ENCODE measurements around the gene KCNF1. TPM values are rescaled to one million over a fixed set of nuclear protein-coding genes. Genes with fewer than 3 reads are reported as not detected.

The KCNF1 gene
- total RNA-seq, 1 experiment from 2014 or later, result 3.2 TPM

- H3K27me3 Mint-ChIP-seq (ENCODE audit: low read depth), result peaks cover 7% of the 10 kb centered on the region
- no peak overlapping the region for H4K91ac ChIP-seq (ENCODE audit: insufficient read length, low read depth, low read length)
- H3K79me2 ChIP-seq (ENCODE audit: insufficient read depth, low read length), result no peaks in the 10 kb centered on the region
- no peaks in the 10 kb centered on the region for H3K9me3 Mint-ChIP-seq
- no peak overlapping the region for H3K18ac ChIP-seq (ENCODE audit: insufficient read length, low read depth, low read length)
- no peak overlapping the region for H3K27ac ChIP-seq (ENCODE audit: insufficient read length, low read depth, low read length)
- no peaks in the 10 kb centered on the region for H3K27me3 ChIP-seq (ENCODE audit: insufficient read depth, low read length)
- H3K79me1 ChIP-seq (ENCODE audit: insufficient read depth, low read depth, low read length, poor library complexity, severe bottlenecking), result no peaks in the 10 kb centered on the region
- DNase-seq, result no peak
- H3K23me2 ChIP-seq (ENCODE audit: insufficient read length, low read depth, low read length, poor library complexity, severe bottlenecking), result no peaks in the 10 kb centered on the region
- no peak overlapping the region for H3K9ac ChIP-seq (ENCODE audit: extremely low read depth, insufficient read length, low read length)
- WGBS (ENCODE audit: extremely low coverage, insufficient read length, low lambda C conversion rate), result no CpG with 5 or more reads among the region's 8 CpGs
- H3T11ph ChIP-seq (ENCODE audit: low read length), result no peak overlapping the region
- no peak overlapping the region for H2BK5ac ChIP-seq (ENCODE audit: insufficient read length, low read length)
- H3K4me2 ChIP-seq (ENCODE audit: insufficient read depth, insufficient read length, low read length), result no peak overlapping the region
- H2BK120ac ChIP-seq (ENCODE audit: low read depth, low read length, poor library complexity, severe bottlenecking), result no peak overlapping the region
- no peak overlapping the region for H4K5ac ChIP-seq (ENCODE audit: insufficient read length, low read depth, low read length)
- H3K9me3 ChIP-seq (ENCODE audit: control insufficient read depth, low read depth, low read length), result no peaks in the 10 kb centered on the region
- no peak overlapping the region for H3K27ac Mint-ChIP-seq
- no peak overlapping the region for H2BK12ac ChIP-seq (ENCODE audit: insufficient read length, low read depth, low read length)
- H2AFZ ChIP-seq (ENCODE audit: low read length), result no peak overlapping the region
- H3K56ac ChIP-seq (ENCODE audit: insufficient read length, low read depth, low read length), result no peak overlapping the region
- H4K20me1 ChIP-seq (ENCODE audit: control insufficient read depth, insufficient read depth, insufficient read length), result no peaks in the 10 kb centered on the region
- no peak overlapping the region for H4K8ac ChIP-seq (replicated peaks; ENCODE audit: insufficient read length, low read depth, low read length)
- H3K14ac ChIP-seq (ENCODE audit: insufficient read depth, low read length), result no peak overlapping the region
- no peak overlapping the region for H2AK5ac ChIP-seq (ENCODE audit: insufficient read length, low read length)
- no peaks in the 10 kb centered on the region for H3K4me1 ChIP-seq (ENCODE audit: insufficient read depth, low read length)
- H3K4me1 Mint-ChIP-seq, result peaks cover 11 to 16% of the 10 kb centered on the region in 2 experiments
- H3K36me3 Mint-ChIP-seq (ENCODE audit: insufficient read depth in 1 of 3, low read depth in 3 of 3), result no peaks in the 10 kb centered on the region
- H3K23ac ChIP-seq (ENCODE audit: insufficient read length, low read depth, low read length), result no peak overlapping the region
- H2BK20ac ChIP-seq (ENCODE audit: low read depth, low read length, poor library complexity, severe bottlenecking), result no peak overlapping the region
- no peak for TF ChIP-seq CTCF (conservative IDR thresholded peaks at IDR 0.05)
- H2BK15ac ChIP-seq (ENCODE audit: low read depth, low read length), result no peak overlapping the region
- H3K4ac ChIP-seq (ENCODE audit: low read depth, low read length), result no peak overlapping the region
- no peak overlapping the region for H3K4me3 Mint-ChIP-seq
Observed at GRCh38 chr2:10890706-10891270, 20.9 kb upstream of the KCNF1 start.

Data from H9 (cell line).